Measurements from ENCODE around the gene MED29. TPM values are rescaled to one million over a fixed set of nuclear protein-coding genes. Genes with fewer than 3 reads are reported as not detected.

Gene MED29
- total RNA-seq, 1 experiment from 2014 or later: 37.1 TPM

- CTCF ChIA-PET: no interaction called here
- H3K9me3 ChIP-seq (ENCODE audit: low read depth, low read length, poor library complexity, severe bottlenecking): no peaks in the 10 kb centered on the region
- intact Hi-C loops (cut with micrococcal nuclease; ENCODE audit: unreplicated experiment): no loop called here
- no peaks in the 10 kb centered on the region for H3K27me3 ChIP-seq (replicated peaks; ENCODE audit: insufficient read depth, low read depth, low read length, poor library complexity)
- H3K36me3 ChIP-seq (ENCODE audit: insufficient read depth, low read length, poor library complexity, severe bottlenecking): peaks cover 83% of the 10 kb centered on the region
- no peak for TF ChIP-seq CTCF (conservative IDR thresholded peaks at IDR 0.05; ENCODE audit: low read depth, low read length)
- no peak for TF ChIP-seq EZH2 (IDR thresholded peaks at IDR 0.05; ENCODE audit: borderline replicate concordance, low read depth, low read length, poor library complexity, severe bottlenecking)
- no peak for DNase-seq (ENCODE audit: low spot score)
- H3K4me3 ChIP-seq (ENCODE audit: low read depth, low read length, poor library complexity, severe bottlenecking): no peak overlapping the region
- no peak overlapping the region for H3K27ac ChIP-seq (ENCODE audit: low read depth, low read length, poor library complexity, severe bottlenecking)
- POLR2A ChIA-PET (ENCODE audit: low non-redundant PET): no interaction called here
- H3K4me1 ChIP-seq (ENCODE audit: insufficient read depth, low read length, poor library complexity, severe bottlenecking): no peaks in the 10 kb centered on the region
- BruUV-seq (replicated peaks): no TSS peak
These were observed 11.2 kb upstream of the MED29 start for GRCh38 chr19:39379865-39380396.

GRCh38 chr19:39380521-39381502, 10.4 kb upstream of the MED29 start:
- ChIA-PET CTCF (no interaction called here), POLR2A (ENCODE audit: low non-redundant PET) (no interaction called here)
- Histone ChIP-seq H3K9me3 (ENCODE audit: low read depth, low read length, poor library complexity, severe bottlenecking) (no peaks in the 10 kb centered on the region), H3K4me1 (ENCODE audit: insufficient read depth, low read length, poor library complexity, severe bottlenecking) (no peaks in the 10 kb centered on the region), H3K4me3 (ENCODE audit: low read depth, low read length, poor library complexity, severe bottlenecking) (no peak overlapping the region), H3K27me3 (replicated peaks; ENCODE audit: insufficient read depth, low read depth, low read length, poor library complexity) (no peaks in the 10 kb centered on the region), H3K36me3 (ENCODE audit: insufficient read depth, low read length, poor library complexity, severe bottlenecking) (peaks cover 83% of the 10 kb centered on the region), H3K27ac (ENCODE audit: low read depth, low read length, poor library complexity, severe bottlenecking) (no peak overlapping the region)
- intact Hi-C loops (cut with micrococcal nuclease; ENCODE audit: unreplicated experiment): no loop called here
- no TSS peak for BruUV-seq (replicated peaks)
- no peak for TF ChIP-seq EZH2 (IDR thresholded peaks at IDR 0.05; ENCODE audit: borderline replicate concordance, low read depth, low read length, poor library complexity, severe bottlenecking)
- no peak for TF ChIP-seq CTCF (conservative IDR thresholded peaks at IDR 0.05; ENCODE audit: low read depth, low read length)
- no peak for DNase-seq (ENCODE audit: low spot score)

- no peaks in the 10 kb centered on the region for H3K27me3 ChIP-seq (replicated peaks; ENCODE audit: insufficient read depth, low read depth, low read length, poor library complexity)
- DNase-seq (ENCODE audit: low spot score): no peak
- no peak for TF ChIP-seq EZH2 (IDR thresholded peaks at IDR 0.05; ENCODE audit: borderline replicate concordance, low read depth, low read length, poor library complexity, severe bottlenecking)
- TF ChIP-seq CTCF (conservative IDR thresholded peaks at IDR 0.05; ENCODE audit: low read depth, low read length): no peak
- intact Hi-C loops (cut with micrococcal nuclease; ENCODE audit: unreplicated experiment): no loop called here
- H3K9me3 ChIP-seq (ENCODE audit: low read depth, low read length, poor library complexity, severe bottlenecking): no peaks in the 10 kb centered on the region
- peaks cover 83% of the 10 kb centered on the region for H3K36me3 ChIP-seq (ENCODE audit: insufficient read depth, low read length, poor library complexity, severe bottlenecking)
- POLR2A ChIA-PET (ENCODE audit: low non-redundant PET): no interaction called here
- CTCF ChIA-PET: no interaction called here
- no peak overlapping the region for H3K27ac ChIP-seq (ENCODE audit: low read depth, low read length, poor library complexity, severe bottlenecking)
- BruUV-seq (replicated peaks): no TSS peak
- H3K4me1 ChIP-seq (ENCODE audit: insufficient read depth, low read length, poor library complexity, severe bottlenecking): no peaks in the 10 kb centered on the region
- no peak overlapping the region for H3K4me3 ChIP-seq (ENCODE audit: low read depth, low read length, poor library complexity, severe bottlenecking)
These were observed 9.1 kb upstream of the MED29 start for GRCh38 chr19:39381910-39382611.

All from A673 (cell line).